Non-pigmented ciliary epithelial cell (primary cell): Measurements from ENCODE around the gene TMEM51.

Experiments
- DNase-seq: peaks from one replicate; pipeline ENCODE4 v3.0.0-alpha.2; 2010; ENCODE audit warnings: low read depth

Gene TMEM51, protein sequence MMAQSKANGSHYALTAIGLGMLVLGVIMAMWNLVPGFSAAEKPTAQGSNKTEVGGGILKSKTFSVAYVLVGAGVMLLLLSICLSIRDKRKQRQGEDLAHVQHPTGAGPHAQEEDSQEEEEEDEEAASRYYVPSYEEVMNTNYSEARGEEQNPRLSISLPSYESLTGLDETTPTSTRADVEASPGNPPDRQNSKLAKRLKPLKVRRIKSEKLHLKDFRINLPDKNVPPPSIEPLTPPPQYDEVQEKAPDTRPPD

DNA sequence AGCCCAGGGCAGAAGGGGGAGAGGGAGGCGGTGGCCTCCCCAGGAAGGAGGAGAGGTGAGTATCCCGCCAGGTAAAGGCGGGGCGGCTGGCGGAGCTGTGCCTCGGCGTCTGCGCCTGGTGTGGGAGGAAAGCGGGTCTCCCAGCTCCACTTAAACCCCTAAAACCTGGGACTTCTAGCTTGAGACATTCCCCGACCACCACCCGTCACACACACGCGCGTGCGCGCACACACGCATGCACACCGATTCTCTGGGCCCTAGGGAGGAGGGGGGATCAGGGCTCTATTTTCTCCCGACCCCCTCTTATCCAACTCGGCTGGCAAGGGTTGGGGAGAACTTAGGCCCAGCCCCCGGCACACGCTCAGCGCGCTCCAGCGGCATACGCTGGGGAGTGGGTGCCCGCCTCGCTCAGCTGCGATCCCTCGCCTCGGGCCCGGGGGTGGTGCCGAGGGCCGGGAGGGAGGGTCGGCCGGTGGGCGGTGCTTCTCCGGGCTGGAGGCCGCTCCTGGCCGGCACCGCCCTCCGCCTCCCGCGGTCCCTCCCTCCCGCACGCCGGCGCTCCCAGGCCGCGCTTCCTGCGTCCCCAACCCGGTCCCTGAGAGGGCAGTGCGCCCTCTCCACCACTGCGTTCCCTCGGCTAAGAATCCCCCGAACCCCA, at the start of gene TMEM51:
TMEM51 (plus strand) TSS at position 564 of the 658 bp plus-strand sequence. CDS start 61,341 bp downstream, outside the sequence.
- no peak for DNase-seq

DNA sequence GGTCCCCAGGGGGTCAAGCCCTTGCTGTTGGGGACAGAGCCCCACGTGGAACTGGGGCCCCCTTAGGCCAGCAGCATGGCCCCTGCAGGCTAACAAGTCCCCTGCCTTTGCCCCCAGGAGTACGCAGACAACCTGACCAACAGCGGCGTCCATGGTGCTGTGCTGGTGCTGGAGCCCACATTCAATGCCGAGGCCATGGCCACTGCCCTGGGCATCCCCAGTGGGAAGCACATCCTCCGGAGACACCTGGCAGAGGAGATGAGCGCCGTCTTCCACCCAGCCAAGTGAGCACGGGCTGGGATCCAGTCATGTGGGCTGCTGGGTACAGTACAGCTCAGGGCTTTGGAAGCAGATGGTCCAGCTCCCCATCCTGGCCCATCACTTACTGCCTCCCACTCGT, 49.6 kb upstream of the TMEM51 start:
- no peak for DNase-seq

DNA sequence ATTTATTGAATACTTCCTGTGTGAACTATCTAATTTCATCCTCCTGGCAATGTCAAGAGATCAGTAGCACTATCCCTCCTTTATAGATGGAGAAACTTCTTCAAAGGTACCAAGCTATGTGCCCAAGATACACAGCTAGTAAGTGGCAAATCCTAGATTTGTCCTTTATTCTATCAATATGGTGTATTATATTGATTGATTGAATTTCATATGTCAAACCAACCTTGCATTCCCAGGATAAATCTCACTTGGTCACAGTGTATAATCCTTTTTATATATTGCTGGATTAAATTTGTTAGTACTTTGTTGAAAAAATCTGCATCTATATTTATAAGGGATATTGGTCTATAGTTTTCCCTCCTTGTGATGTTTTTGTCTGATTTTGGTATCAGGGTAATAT, 48.8 kb upstream of the TMEM51 start:
- no peak for DNase-seq

DNA sequence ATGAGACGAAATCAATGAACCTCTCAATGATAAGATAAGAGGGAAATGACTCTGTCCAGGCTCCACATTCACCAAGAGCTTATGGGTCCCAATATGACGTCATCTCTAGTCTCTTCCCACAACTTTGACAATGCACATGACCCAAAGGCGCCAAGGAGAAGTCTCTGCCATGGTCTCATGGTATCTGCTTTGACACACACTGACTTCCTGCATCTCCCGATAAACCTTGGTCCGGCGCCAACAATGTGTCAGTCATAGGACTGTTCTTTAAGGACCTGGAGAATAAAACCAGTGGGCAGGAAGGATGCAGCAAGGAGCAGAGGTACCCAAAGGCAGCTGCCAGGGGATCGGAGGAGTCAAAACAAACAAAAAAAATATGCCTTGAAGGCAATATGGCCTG, 46.9 kb upstream of the TMEM51 start:
- no peak for DNase-seq

DNA sequence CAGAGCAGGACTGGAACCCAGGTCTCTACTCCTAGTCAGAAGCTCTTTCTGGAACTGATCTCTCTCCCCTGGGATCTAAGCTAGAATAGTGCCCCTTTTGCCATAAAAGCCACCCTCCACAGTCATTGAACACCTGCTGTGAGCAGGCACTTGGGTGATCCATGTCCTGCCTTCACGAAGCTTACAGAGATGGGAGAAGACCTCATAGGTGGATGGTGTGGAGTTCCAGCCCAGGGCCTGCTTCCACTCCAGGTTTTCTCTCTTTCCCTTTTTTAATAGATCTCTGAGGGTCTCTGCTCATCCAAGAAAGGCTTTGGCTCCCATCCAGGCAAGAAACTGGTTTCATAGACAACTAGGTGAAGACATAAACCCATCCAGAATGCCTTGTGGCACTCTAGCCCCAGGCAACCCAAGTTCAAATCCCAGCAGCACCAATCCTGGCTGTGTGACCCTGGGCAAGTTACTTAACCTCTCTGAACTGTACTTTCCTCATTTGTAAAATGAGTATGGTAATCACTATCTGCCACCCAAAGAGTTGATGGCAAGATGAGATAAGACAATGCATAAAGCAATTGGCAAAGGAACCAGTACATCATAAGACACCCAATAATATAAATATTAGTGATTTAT, 46.4 kb upstream of the TMEM51 start:
- no peak for DNase-seq

DNA sequence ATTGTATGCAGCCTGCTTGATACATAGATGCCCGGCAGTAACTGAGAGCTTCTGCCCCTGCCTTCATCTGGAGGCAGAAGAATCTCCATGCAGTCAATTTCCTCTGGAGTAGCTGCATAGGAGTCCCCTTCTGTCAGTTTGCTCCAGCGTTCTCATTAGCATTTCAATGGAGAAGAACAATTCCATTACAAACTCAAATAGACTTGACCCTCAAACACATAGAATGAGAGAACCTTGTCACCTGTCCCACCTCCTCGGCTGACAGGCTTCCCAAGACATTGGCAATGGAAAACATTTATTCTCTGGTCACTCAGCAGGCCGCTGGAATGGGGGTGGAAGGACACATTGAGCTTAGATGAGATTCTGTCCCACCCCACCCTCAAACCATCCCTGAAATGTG, 45.6 kb upstream of the TMEM51 start:
- DNase-seq: no peak

DNA sequence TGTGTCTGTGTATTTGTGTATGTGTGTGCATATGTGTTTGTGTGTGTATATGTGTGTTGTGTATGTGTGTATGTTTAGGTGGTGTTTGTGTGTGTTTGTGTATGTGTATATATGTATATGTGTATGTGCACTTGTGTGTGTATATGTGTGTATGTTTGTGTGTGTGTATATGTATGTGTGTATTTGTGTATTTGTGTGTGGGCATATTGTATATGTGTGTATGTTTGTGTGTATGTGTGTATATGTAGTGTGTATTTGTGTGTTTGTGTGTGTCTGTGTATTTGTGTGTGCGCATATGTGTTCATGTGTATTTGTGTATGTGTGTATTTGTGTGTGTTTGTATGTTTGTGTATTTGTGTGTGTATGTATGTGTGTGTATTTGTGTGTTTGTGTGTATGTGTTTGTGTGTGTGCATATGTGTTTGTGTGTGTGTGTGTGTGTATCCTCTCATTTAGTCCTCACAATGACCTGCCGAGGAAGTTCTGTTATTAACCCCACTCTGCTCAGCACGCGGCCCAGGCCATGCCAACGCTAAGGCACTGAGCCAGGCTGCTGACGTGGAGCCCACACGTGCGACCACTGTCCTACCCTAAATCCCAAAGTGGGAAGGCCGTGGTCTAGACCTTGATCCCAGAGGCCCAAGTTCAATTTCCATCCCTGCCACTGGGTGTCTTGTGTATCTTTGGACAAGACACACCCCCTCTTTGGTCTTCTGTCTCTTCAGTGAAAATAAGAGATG, 43.2 kb upstream of the TMEM51 start:
- DNase-seq: no peak

DNA sequence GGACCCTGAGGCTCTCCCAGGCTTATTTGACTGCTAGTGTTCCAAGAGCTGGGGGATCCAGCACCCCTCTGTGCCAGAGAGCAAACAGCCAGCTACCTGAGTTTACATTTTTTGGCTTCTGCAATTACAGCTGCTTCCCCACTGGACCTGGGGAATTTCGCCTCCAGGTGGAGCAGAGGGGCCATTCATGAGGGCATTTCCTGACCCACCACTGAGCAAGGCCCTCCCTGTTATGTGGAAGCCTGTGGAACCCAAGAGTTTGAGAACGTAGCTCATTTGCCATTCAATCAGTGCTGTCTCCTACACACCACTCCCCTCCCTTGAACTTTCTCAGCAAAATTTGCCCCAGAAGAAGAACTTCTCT, 42.7 kb upstream of the TMEM51 start:
- DNase-seq: no peak

DNA sequence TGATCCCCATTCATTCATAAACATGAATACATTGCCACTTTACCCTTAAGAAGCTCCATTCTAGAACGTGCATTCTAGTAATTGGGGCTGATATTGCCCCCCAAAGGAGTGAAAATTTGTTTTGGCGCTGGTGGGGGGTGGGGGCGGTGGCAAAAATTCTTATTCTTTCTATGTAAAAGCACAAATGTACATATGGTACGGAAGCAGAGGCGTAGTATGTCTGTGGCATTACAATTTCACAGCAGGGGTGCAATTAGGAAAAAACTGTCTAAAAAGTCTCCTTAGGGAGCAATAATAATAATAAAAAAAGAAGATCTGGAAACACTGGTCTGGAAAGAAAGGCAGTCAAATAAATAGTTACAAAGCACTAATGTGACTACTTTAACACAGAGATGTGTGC, 40.4 kb upstream of the TMEM51 start:
- no peak for DNase-seq

DNA sequence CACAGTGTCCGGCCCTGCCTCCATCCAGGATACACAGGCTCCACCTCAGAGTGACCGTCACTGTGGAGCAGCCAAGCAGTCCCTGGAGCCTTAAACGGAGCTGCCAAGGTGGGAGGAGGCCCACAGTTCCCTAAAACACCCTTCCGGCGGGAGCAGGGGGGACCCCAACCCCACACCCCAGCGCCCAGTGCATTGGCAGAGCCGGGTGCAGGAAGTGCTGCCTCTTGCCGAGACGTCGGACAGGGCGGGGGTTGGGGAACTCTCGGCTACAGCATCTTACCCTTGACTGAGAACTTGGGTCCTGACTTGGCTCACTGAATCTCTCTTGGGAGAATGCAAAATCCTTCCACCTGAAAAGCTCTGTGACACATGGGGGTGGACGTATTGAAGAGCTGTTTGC, 38.7 kb upstream of the TMEM51 start:
- DNase-seq: no peak

DNA sequence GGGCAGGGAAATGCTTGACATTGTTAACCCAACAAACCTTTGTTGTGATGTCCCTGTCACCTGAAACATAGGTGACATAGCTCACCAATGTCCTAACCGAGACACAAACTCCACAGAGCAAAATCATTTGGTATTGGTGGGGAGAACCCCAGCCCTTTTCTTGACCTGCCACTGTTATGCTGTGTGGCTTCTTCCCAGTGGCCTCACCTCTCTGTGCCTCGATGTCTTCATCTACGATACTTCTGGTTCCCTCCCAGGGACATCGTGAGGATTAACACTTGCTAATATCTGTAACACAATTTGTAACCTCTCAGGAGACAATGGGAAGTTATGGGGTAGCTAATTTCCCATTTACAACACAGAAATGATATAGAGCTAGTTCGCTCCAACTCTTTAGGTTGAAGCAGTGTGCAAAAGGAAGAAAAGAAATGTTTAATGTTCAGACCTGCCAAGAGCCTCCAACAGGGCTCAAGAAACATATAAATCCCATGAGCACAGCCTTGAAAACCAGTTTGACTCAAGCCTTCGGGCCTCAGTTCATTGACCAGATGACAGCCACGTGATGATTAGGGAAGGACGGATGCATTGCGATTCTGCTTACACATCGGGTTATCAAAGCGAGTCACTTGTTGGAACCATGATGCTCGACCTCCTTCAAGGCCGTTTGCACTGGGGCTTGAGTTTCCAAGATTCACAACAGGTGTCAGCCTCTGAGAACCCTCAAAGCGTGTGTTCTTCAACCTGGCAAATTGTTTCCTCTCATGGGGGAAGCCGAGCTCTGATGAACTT, 37.8 kb upstream of the TMEM51 start:
- DNase-seq: no peak

DNA sequence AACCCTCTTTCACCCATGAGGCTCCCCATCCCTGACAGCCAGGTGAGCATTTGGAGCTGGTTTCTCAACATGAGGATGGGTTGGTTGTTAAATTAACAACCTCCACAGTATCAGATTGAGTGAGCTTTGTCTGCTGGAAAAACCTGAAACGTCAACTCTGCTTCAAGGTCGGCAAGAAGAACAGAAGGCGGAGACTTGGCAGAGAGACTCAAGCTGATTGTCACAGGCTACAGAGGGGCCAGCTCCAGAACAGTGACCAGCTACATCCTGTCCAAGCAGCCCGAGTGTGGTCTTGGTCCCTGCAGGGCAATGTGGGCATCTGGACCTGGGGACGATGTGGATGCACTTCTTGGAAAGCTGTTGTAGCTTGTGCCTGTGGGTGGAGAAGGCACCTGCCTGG, 36.6 kb upstream of the TMEM51 start:
- no peak for DNase-seq

DNA sequence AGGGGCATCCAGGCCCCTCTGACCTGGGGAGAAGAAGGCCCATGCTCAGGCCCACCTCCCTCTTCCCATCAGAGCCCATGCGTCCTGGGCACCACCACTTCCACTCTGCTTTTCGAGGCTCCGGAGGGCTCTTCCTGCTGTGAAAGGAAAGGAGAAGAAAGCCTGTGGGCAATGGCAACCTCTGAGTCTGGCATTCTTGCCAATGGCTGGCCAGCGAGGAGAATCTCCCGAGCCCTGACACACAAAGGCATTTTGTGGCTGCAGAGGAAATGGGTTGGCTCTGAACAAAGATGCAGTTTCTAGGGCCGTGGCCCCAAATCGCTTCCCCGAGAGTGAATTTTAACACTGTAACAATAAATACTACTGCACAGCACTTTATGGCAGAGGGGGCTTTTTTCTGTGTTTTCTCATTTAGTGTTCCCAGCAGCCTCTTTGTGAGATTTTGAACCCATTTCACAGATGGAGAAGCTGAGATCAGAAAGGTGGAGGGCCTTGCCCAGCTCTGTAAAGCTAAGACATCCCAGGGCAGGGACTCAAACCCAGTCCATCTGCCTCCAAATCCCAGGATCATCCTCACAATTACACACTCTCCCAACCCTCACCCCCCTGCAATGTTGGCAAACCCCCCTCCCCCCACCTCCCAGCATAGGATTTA, 35.7 kb upstream of the TMEM51 start:
- DNase-seq: no peak

DNA sequence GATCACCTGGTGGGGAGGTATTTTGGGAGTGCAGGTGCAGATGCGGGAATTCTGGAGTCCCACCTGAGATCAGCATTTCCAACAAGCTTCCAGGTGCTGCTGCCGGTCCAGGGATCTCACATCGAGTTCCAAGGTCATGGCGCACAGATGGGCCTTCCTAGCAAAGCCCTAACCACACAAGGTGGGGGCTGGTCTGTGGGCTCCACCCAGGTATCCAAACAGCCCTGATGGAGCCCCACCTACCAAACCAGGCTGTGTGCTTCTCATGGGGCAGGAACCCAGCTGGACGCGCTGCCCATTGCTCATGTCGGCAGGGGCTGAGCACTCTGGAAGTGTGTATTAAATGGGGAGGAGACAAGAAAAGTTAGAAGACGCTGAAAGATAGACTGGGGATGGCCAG, 35.0 kb upstream of the TMEM51 start:
- DNase-seq: no peak

DNA sequence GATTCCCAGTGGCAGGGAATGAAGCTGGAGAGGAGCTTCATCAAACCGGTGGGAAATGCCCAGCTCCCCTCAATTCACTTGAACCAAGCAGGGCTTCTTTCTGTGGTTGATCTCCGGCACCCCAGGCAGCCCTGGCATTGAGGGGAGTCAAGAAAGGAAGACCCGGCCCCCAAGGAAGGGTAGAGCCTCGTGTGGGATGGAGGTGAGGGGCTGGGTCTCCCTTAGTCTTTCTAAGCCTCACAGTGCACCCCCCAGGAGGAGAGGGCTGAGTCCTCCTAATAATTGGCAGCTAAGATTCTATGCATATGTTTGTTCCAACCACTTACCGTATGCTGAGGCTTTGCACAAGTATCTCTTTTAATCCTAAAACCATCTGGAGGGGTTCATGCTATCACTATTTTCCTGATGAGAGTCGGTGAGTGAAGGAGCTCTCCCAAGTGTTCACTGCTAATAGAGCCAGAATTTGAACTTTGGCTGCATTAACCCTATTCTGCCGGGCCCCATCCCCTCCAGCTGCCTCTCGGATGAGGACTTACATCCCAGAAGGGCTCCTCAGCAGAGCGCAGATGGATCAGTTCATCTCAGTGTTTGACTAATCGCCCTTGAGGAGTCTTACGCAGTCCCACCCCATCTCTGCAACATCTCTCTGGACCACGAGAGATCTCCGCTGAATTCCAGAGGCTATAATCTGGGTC, 33.1 kb upstream of the TMEM51 start:
- DNase-seq: no peak

DNA sequence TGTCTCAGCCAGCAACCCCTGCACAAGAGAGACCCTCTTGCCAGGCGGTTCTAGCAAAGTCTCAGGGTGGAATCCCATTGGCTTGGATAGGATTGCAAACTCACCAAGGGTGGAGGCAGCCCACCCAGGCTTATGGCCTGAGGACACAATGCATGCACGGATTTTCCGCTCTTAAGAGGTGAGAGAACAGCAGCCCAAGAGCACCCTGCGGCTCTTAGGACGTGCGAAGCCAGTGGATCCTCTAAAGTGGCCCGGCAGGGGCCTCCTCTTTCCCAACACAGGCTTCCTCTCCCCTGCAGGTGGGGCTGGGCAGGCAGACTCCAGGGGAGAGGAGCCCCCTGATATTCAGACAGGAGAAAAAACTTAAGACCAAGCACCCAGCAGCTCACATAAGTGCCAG, 31.2 kb upstream of the TMEM51 start:
- no peak for DNase-seq

DNA sequence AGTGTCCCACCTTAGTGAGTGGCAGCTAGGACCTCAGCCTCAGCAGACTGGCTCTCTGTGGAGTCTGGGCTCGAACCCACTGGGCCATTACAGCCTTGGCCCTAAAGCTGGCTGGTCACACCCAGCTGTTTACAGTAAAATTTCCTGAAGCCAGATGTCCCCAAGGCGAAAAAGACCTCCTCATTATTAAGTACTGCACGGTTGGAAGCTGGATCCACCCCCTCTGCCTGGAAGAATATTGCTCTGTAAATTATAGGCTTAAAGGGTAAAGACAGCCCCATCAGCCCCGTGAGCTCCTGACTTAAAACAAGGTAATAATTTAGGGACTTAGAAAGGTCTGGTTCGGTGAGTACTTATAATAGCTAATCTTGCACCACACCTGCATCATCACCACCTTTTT, 30.3 kb upstream of the TMEM51 start:
- DNase-seq: no peak

DNA sequence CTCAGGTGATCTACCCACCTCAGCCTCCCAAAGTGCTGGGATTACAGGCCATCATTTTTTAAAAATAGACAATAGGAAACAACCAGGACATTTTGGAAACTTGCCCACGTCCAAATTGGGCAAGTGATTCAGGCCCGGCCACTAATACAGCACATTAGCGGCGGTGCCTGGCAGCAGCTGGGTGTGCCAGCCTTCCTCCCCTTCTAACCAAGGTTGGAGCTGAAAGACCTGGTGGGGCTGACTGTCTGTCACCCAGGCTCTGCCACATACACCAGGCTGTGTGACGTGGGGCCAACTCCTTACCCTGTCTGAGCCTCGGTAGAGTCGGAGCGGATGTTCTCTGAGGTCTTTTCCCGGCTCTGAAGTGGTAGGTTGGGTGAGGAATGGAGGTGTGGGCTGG, 29.6 kb upstream of the TMEM51 start:
- no peak for DNase-seq

DNA sequence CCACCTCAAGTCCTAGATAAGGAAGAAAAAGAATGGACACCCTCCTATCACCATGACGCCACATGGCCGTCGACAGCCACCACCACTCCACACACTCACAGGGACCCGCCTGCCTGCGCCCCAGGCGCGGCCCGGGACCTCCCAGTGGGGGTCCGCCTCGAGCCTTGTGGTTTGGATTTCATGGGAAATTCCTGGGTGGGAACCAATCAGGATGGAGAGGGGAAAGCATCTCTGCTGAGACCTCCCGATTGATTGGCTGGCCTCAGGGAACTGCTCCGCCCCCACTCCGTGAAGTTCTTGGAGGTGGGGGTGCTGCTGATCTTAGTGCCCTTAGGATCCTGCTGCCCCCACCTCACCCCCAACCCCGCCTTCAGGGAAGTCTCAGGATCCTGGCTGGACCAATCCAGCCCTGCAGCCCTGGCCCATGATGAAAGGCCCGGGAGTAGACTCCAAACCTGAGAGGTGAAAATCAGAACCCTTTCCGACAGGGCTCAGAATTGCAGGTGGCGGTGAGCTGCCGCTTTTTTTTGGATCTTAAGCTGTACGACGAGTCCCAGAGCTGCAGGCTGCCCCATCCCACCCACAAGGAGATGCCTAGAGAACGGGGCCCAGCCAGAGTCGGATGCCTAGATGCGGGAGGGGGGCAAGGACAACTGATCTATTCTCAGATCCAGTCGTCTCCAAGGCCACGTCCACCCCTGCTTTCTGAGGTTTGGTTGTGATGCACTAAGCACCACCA, 29.0 kb upstream of the TMEM51 start:
- no peak for DNase-seq

DNA sequence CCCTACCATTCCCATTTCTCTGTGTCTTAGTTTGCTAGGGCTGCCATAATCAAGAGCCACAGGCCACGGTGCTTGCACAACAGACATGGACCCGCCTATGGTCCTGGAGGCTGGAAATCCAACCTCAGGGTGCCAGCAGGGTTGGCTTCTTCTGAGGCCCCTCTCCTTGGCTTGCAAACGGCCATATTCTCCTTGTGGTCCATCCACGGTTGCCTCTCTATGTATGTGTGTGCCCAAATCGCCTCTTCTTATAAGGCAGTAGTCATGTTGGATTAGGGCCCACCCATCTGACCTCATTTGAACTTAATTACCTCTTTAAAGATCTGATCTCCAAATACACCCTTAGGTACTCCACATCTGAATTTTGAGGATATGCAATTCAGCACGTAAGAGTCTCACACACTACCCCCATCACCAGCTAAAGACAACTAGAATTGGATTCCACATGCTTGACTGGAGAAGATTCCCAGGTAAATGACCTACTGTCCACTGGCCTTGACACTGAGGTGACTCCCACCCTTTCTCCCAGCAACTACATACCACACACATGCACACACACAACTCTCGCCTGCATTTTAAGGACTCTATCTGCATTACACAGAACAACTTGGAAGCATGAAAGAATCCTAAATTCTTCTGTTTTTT, 28.3 kb upstream of the TMEM51 start:
- DNase-seq: no peak
